IPS-18c (cell line): Measurements from ENCODE around the gene KDSR.
"Not testable (repeated sequence)": the region's sequence is repeated elsewhere in the genome, so short reads cannot be mapped to it uniquely, and the experiment has no call there.

Source experiments
- H3K4me3 ChIP-seq: 2 replicates; pipeline ENCODE4 v1.7.0; 2013; ENCODE audit warnings: low read depth, mild to moderate bottlenecking, low read length, moderate library complexity; ENCODE audit not compliant: insufficient read depth
- H3K9me3 ChIP-seq: one replicate; pipeline ENCODE4 v1.6.1; 2013; ENCODE audit warnings: mild to moderate bottlenecking, low read length, moderate library complexity; ENCODE audit not compliant: control insufficient read depth, insufficient read depth

Gene KDSR

GRCh38 chr18:63374540-63374939 is 7.5 kb upstream of the KDSR start:
- H3K4me3 ChIP-seq, result no peak overlapping the region

GRCh38 chr18:63373161-63373560 is 6.2 kb upstream of the KDSR start:
- peaks cover 2% of the 10 kb centered on the region for H3K9me3 ChIP-seq
- H3K4me3 ChIP-seq, result no peak overlapping the region

More at GRCh38 chr18:63374540-63374939, 7.5 kb upstream of the KDSR start:
- H3K9me3 ChIP-seq, result peaks cover 2% of the 10 kb centered on the region

DNA sequence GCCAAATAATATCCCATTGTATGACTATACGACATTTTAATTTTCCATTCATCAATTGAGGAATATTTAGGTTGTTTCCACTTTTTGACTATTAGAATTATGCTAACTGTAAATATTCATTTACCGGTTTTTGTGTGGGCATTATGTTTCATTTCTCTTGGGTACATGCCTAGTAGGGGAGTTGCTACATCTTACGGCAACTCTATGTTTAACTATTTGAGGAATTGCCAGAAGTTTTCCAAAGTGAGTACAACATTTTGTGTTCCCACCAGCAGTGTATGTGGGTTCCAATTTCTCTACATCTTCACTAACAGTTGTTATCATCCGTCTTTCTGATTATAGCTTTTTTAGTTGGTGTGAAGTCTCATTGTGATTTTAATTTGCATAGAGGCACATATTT is 1.6 kb upstream of the KDSR start:
- Histone ChIP-seq H3K4me3 (no peak overlapping the region), H3K9me3 (no peaks in the 10 kb centered on the region)

GRCh38 chr18:63366213-63367052 is 573 bp downstream of the KDSR start:
- Histone ChIP-seq H3K4me3 (peak overlapping the region; percentile 91), H3K9me3 (no peaks in the 10 kb centered on the region)

GRCh38 chr18:63365876-63366212 is 1.2 kb downstream of the KDSR start:
- Histone ChIP-seq H3K4me3 (peak overlapping the region; percentile 91), H3K9me3 (no peaks in the 10 kb centered on the region)

DNA sequence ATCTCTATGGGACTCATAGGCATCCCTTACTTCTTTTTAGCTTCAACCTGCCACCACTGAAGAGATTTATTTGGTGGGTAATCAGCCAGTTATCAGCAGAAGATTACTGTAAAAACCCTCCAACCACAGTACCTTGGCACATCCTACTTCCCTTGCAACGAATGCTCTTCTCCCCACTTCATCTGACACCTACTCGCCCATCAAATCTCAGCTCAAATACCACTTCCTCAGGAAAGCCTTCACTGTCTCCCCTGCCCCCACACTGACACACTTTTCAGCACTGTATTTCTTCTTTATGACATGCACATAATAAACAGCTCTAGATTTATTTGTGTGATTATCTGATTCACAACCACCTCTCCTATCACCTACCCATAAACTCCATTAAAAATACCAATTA is 3.1 kb downstream of the KDSR start:
- Histone ChIP-seq H3K9me3 (no peaks in the 10 kb centered on the region), H3K4me3 (no peak overlapping the region)

DNA sequence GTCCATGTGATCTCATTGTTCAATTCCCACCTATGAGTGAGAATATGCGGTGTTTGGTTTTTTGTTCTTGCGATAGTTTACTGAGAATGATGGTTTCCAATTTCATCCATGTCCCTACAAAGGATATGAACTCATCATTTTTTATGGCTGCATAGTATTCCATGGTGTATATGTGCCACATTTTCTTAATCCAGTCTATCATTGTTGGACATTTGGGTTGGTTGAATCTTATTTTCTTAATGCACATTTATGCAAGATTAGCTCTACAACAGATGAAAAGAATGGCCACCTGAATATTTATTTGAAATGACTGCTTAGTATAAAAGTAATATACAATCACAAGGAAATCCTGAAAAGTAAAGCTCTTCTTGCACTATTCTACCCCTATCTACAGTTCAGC is 3.6 kb downstream of the KDSR start:
- H3K9me3 ChIP-seq, H3K4me3 ChIP-seq: not testable (repeated sequence)

DNA sequence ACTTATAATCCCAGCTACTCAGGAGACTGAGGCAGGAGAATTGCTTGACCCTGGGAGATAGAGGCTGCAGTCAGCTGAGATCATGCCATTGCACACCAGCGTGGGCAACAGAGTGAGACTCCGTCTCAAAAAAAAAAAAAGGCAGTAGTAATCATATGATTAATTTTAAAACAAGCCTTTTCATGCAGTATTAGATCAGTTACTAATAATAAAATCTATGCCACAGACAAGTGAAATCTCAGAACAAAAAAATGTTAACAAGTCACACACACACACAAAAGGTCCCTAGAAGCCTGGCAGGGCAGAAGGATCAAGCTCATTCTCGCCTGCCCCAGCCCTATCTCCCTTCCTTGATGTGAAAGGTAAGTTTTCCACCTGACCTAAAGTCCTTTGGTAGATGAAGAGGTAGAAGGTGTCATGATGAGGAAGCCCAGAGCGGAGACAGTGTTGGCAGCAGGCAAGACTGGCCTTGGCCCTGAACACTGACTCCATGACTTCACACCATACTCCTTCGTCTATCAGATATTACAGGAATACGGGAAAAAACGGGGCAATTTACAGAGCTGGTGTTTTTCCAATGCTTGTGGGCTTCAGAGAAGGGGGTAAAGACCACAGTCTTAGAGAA is 10.6 kb downstream of the KDSR start:
- no peak overlapping the region for H3K4me3 ChIP-seq
- no peaks in the 10 kb centered on the region for H3K9me3 ChIP-seq

DNA sequence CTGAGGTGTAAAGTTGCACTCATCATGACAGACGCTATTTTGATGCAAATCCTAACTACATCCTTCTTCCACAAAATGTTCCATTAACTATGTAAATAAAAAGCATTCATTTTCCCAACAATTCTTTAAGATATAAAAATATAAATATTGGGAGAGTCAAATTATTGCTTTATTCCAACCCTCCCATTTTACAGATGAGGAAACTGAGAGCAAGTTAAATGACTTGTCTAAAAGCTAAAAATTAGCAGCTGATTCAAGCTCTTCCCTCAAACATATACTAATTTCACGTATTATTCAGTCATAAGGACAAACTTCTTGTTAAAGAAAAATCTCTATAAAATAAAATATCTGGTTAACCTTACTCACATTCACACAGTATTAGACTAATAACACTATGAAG is 16.8 kb downstream of the KDSR start:
- Histone ChIP-seq H3K9me3 (no peaks in the 10 kb centered on the region), H3K4me3 (no peak overlapping the region)

- Histone ChIP-seq H3K9me3 (no peaks in the 10 kb centered on the region), H3K4me3 (no peak overlapping the region)
These were observed 18.4 kb downstream of the KDSR start for GRCh38 chr18:63348508-63349136.

DNA sequence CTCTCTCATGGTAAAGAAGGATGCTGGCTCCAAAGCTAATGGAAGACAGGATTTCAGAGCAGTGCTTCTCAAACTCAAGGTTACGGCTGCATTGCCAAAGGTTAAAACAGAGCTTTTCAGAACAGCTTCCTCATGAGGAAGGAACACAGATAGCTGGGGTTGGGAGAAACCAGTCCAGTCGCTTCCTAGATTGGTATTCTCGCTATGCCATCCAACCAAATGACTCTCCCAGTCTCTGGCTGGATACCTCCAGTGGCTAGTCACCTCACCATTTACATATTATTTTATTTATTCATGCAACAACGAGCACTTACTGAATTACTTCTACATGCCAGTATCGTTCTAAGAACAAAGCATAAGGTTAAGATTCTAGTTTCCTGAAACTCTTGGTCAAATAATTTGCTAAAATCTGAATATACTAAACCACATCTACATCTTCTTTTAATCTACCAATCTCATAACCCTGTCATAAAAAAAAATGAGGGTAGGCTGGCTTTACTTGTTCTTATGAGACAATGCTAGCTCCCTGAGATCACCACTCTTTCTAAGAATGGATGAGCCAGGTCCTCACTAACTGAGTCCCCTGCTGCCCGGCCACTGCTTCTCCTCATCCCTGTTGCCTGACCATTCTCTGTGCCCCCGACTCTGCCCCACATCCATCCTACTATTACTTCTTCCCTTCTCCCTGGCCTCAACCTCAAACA is 20.4 kb downstream of the KDSR start:
- H3K9me3 ChIP-seq, result no peaks in the 10 kb centered on the region

DNA sequence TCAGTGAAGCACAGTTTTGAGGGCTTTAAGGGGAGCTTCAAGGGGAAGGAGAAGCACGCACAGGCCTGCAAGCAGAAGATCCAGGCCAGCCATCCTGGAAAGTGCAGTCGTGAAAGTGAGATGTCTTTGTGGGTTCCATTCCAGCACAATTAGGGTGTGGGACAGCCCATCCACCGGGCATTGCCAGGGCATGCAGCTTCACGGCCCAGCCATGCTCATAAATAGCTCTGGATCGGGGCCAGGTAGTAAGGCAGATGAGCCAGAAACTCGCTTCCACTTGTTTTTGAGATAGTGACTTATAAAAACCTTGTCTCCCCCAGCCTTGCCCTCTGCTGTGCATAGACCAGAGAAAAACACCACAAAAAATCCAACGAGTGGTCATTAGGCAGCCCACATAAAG is 21.0 kb downstream of the KDSR start:
- Histone ChIP-seq H3K4me3 (no peak overlapping the region), H3K9me3 (no peaks in the 10 kb centered on the region)

More for the DNA sequence above, 20.4 kb downstream of the KDSR start:
- no peak overlapping the region for H3K4me3 ChIP-seq

DNA sequence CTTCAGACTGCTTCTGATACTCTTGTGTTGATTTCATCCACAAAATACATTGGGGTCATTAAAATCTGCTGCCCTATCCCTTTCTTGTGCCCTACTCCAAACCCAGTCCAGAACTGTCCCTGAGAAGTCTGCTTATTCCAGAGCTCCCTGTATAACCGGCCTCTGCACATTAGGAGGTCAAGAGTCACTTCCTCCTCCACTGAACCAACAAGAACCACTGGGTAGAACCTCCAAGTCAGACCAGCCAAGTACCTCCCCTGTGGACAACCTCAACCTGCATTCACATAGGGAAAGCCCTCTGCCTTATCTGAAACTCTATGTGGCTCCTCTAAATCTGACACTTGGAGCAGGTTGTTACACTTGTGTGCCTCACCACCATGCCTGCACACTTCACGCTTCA is 22.1 kb downstream of the KDSR start:
- Histone ChIP-seq H3K9me3 (no peaks in the 10 kb centered on the region), H3K4me3 (no peak overlapping the region)

DNA sequence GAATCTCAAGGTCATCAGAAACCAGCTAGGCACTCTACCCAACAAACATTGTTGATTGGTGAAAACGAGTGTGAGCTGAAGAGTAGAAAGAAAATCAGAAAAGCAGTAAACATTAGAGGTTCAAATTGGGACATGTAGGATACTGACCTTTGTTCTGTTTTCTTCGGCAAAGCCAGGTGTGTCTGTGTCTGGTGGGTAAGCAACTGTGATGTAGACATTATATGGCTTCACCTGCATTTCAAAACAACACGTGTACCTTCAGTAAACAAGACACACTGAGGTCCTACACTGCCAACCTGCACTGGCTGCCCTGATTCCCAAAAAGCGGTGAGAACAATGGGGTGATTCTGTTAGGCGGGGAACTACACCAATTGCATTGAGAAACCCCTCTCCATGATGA is 22.7 kb downstream of the KDSR start:
- Histone ChIP-seq H3K9me3 (no peaks in the 10 kb centered on the region), H3K4me3 (no peak overlapping the region)

GRCh38 chr18:63342206-63342605 is 24.8 kb downstream of the KDSR start:
- Histone ChIP-seq H3K4me3 (no peak overlapping the region), H3K9me3 (no peaks in the 10 kb centered on the region)

GRCh38 chr18:63339920-63340484 is 27.0 kb downstream of the KDSR start:
- Histone ChIP-seq H3K9me3 (no peaks in the 10 kb centered on the region), H3K4me3 (no peak overlapping the region)

GRCh38 chr18:63336366-63337099 is 30.5 kb downstream of the KDSR start:
- no peaks in the 10 kb centered on the region for H3K9me3 ChIP-seq
- no peak overlapping the region for H3K4me3 ChIP-seq
